Measurements from ENCODE around the gene RPS6KA3.

DNA sequence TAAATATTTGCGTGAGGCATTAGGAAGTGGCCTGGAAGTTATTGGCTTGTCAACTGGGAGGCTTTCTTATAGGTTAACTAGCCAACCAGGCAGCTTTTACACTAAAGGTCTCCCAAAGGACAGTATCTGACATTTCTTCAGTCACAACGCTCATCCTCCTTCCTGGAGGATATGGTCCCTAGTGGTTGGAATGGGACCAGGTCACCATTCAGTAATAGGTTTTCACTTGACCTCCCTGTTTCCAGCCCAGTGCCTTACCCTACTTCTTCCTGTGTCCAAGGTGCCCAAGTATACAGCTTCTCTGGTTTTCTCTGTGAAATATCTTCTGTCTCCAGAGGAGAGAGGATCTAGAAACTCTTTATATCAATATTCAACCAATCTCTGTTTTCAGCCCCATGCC lies 38.5 kb downstream of the RPS6KA3 start:
- TF ChIP-seq, protein P1, sequence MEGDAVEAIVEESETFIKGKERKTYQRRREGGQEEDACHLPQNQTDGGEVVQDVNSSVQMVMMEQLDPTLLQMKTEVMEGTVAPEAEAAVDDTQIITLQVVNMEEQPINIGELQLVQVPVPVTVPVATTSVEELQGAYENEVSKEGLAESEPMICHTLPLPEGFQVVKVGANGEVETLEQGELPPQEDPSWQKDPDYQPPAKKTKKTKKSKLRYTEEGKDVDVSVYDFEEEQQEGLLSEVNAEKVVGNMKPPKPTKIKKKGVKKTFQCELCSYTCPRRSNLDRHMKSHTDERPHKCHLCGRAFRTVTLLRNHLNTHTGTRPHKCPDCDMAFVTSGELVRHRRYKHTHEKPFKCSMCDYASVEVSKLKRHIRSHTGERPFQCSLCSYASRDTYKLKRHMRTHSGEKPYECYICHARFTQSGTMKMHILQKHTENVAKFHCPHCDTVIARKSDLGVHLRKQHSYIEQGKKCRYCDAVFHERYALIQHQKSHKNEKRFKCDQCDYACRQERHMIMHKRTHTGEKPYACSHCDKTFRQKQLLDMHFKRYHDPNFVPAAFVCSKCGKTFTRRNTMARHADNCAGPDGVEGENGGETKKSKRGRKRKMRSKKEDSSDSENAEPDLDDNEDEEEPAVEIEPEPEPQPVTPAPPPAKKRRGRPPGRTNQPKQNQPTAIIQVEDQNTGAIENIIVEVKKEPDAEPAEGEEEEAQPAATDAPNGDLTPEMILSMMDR (IDR thresholded peaks at IDR 0.05), result no peak
- no peak for TF ChIP-seq POLR2A (IDR thresholded peaks at IDR 0.05)

All from lower leg skin (tissue), 3 donors.